NOMO-1 treated with dmso at 0.1 percent for 144 hours (cell line): ENCODE results near the gene GPR45.
"Not testable (repeated sequence)": the region's sequence is repeated elsewhere in the genome, so short reads cannot be mapped to it uniquely, and the experiment has no call there.

Experiments used
- DNase-seq: peaks from one replicate; lab custom pipeline; 2025; ENCODE audit not compliant: unreplicated experiment; lab: John Stamatoyannopoulos, UW

GPR45 gene, protein sequence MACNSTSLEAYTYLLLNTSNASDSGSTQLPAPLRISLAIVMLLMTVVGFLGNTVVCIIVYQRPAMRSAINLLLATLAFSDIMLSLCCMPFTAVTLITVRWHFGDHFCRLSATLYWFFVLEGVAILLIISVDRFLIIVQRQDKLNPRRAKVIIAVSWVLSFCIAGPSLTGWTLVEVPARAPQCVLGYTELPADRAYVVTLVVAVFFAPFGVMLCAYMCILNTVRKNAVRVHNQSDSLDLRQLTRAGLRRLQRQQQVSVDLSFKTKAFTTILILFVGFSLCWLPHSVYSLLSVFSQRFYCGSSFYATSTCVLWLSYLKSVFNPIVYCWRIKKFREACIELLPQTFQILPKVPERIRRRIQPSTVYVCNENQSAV

GRCh38 chr2:105241443-105241842, at the start of gene GPR45:
Gene GPR45, plus strand, starts transcription at chr2:105241743. Its CDS starts 116 bp downstream, at chr2:105241859.
- no peak for DNase-seq

DNA sequence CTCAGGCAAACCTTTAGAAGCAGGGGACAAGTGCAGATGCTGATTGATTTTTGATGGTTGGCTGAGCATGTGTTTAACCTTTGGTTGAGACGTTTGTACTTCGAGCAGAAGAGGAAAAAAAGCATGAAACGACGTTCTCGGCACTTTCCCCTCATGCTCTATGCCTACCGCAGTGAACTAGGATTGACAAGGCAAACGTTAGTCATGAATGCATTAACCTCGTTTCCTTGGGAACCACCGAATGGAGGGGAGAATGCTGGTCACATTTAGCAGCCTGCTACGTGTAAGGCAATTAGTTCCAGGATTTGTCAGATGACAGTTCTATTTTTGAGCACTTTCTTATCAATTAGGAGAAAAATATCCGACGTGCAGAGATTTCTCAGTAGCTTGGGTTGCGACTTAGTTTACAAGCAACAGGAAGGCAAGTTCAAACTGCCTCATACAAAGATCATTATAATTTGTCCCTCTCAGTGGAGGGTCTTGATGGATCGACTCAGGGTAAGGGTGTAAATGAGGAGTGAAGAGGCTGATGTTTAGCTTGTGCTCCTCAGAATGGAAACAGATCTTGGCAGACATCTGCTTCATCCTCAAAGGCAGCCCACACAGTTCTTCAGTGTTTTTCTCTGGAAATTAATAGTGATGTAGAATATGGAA, 47.4 kb upstream of the GPR45 start:
- DNase-seq = no peak

DNA sequence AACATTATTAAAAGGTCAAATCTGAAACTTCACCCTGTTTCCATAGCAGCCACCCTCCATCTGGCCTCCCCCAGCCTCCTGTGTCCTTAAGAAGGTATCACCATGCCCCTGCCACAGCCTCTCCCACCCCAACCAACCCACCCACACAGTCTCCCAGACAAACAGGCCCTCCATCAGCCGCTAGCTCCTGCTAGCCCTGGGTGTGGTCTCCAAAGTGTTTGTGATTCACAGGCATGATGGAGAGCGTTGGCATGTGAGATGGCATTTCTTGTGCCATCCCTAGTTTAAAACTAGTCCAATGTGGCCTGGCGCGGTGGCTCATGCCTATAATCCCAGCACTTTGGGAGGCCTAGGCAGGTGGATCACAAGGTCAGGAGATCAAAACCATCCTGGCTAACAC, 44.9 kb upstream of the GPR45 start:
- no peak for DNase-seq

GRCh38 chr2:105215586-105216192, 25.9 kb upstream of the GPR45 start:
- DNase-seq = no peak

DNA sequence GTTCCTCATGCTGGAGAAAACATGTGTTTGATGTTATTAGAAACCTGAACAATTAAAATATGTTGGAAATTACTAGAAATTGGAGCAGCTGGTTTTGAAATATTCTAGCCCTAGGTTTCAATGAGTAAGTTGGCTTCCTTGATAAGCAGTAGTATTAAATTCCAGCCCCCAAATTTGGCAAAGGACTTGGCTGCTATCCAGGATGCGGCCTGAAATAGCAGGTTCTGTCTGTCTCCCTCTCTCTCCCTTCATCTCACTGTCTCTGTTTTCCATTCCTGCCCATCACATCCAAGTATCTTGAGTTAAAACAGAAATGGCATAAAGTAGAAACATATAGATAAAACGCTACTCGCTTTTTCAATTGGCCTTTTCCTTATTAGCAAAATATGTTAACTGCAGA, 20.9 kb upstream of the GPR45 start:
- no peak for DNase-seq

GRCh38 chr2:105224444-105224843, 17.1 kb upstream of the GPR45 start:
- no peak for DNase-seq

DNA sequence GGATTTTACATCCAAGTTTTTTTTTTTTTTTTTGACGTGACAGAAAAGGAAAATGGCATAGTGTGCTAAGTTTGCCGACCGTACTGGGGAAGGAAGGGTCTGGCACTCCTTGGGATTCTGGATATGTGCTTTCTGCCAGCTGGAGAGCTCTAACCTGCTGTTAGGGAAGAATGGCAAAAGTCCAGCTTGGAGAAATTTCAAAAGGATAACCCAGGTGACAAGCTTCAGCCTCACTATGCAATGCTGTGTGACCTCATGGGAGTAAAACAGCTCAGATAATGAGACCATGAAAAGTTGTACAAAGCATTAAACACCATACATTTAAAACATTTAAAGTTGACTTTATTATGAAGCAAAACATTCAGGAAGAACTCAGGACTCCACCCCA, 10.3 kb upstream of the GPR45 start:
- no peak for DNase-seq

- DNase-seq = peak; percentile 10
These were observed 6.0 kb upstream of the GPR45 start for GRCh38 chr2:105235388-105236059.

- no peak for DNase-seq
These were observed 5.5 kb upstream of the GPR45 start for GRCh38 chr2:105236060-105236424.

GRCh38 chr2:105237045-105237765, 4.3 kb upstream of the GPR45 start:
- DNase-seq = no peak

GRCh38 chr2:105238664-105239240, 2.8 kb upstream of the GPR45 start:
- DNase-seq = no peak

DNA sequence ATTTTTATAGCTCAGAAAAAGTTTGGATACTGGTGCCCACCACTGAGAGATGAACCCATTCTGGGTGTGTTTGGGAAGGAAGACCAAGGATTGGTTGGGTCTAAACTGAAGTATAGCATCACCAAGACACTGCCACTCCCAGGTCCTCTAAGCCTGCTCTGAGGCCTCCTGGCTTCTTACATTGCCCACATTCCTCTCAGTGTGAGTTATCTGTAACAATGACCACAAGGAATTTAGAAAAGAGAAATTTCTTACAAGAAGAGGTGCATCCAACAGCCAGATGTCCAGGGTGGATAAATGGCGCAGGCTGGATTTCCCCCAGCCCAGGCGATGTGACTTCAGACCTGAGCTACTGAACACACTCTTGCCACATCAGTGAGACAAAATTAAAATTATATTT, 1.6 kb upstream of the GPR45 start:
- DNase-seq = no peak

DNA sequence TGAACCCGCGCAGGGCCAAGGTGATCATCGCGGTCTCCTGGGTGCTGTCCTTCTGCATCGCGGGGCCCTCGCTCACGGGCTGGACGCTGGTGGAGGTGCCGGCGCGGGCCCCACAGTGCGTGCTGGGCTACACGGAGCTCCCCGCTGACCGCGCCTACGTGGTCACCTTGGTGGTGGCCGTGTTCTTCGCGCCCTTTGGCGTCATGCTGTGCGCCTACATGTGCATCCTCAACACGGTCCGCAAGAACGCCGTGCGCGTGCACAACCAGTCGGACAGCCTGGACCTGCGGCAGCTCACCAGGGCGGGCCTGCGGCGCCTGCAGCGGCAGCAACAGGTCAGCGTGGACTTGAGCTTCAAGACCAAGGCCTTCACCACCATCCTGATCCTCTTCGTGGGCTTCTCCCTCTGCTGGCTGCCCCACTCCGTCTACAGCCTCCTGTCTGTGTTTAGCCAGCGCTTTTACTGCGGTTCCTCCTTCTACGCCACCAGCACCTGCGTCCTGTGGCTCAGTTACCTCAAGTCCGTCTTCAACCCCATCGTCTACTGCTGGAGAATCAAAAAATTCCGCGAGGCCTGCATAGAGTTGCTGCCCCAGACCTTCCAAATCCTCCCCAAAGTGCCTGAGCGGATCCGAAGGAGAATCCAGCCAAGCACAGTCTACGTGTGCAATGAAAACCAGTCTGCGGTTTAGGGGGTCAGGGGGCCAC, 897 bp downstream of the GPR45 start:
- no peak for DNase-seq

GRCh38 chr2:105243961-105244360, 2.4 kb downstream of the GPR45 start:
- DNase-seq = no peak

- DNase-seq = no peak
These were observed 2.9 kb downstream of the GPR45 start for GRCh38 chr2:105244451-105244850.

DNA sequence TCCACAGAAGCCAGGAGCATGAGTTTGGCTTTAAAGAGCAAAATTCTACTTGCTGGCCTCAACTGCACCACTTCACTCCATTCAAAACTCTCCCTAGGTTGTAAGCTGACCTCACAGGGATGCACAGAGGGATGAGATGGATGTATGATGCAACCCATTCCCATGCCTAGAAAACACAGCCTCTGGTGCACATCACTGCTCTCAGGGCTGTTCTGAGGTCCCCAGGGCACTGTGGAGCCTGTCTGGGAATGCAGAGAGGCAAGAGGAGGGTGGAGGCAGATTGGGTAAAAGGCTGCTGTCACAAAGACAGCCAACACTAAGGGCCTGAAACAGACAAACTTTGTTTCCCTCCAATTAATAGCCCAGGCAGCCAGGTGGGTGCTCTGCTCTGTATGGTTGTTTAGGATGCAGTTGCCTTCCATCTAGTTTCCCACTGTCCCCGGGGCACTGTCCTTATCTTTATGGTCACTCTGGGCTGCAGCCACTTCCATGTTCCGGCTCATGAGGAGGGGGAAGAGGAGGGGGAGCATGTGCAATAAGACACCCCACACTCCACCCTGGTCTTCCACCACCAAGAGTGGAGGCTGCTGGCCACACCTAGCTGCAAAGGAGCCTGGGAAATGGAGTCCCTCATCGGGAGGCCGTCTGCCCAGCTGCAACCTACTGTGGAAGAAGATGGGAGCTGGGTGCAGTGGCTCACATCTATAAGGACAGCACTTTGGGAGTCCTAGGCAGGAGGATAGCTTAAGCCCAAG, 7.0 kb downstream of the GPR45 start:
- DNase-seq = no peak

- no peak for DNase-seq
These were observed 7.6 kb downstream of the GPR45 start for GRCh38 chr2:105249181-105249580.

- no peak for DNase-seq
These were observed 8.3 kb downstream of the GPR45 start for GRCh38 chr2:105249891-105250290.

DNA sequence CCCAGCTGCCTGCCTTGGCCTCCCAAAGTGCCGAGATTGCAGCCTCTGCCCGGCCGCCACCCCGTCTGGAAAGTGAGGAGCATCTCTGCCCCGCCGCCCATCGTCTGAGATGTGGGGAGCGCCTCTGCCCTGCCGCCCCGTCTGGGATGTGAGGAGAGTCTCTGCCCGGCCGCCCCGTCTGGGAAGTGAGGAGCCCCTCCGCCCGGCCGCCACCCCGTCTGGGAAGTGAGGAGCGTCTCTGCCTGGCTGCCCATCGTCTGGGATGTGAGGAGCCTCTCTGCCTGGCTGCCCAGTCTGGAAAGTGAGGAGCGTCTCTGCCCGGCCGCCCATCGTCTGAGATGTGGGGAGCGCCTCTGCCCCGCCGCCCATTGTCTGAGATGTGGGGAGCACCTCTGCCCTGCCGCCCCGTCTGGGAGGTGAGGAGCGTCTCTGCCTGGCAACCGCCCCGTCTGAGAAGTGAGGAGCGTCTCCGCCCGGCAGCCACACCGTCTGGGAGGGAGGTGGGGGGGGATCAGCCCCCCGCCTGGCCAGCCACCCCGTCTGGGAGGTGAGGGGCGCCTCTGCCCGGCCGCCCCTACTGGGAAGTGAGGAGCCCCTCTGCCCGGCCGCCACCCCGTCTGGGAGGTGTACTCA, 9.6 kb downstream of the GPR45 start:
- not testable (repeated sequence) for DNase-seq
